SK-N-MC (cell line): ENCODE measurements around the gene ATP6AP2.

Source experiments
- EZH2 ChIP-seq: fragments of 200-600 bp; sonication (generic); IDR thresholded peaks from one replicate; pipeline ENCODE4 v1.6.1; 2017; ENCODE audit warnings: antibody characterized with exemption
- FOXP2 ChIP-seq: optimal IDR thresholded peaks from 2 replicates; pipeline ENCODE3; 2011; ENCODE audit warnings: mild to moderate bottlenecking, moderate library complexity; ENCODE audit not compliant: insufficient read depth; ENCODE audit errors: extremely low read length, control extremely low read depth
- POLR2AphosphoS5 ChIP-seq: IDR thresholded peaks from 2 replicates; pipeline ENCODE4 v1.6.1; 2012; ENCODE audit warnings: mild to moderate bottlenecking, low read depth, low read length, borderline replicate concordance

DNA sequence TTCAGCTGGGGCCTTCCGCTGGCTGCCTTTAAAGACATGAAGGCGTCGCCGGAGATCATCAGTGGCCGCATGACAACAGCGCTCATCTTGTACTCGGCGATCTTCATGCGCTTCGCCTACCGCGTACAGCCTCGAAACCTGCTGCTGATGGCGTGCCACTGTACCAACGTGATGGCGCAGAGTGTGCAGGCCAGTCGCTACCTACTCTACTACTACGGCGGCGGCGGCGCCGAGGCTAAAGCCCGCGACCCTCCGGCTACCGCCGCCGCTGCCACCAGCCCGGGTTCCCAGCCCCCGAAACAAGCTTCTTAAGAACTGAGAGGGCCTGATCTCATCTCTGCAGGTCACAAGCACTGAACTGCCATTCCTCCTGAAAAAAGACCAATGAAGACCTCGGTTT, 42.9 kb downstream of the ATP6AP2 start:
- TF ChIP-seq EZH2 (no peak), POLR2AphosphoS5 (no peak), FOXP2 (no peak)
